ENCODE measurements around the gene SDK1.

The SDK1 gene

DNA sequence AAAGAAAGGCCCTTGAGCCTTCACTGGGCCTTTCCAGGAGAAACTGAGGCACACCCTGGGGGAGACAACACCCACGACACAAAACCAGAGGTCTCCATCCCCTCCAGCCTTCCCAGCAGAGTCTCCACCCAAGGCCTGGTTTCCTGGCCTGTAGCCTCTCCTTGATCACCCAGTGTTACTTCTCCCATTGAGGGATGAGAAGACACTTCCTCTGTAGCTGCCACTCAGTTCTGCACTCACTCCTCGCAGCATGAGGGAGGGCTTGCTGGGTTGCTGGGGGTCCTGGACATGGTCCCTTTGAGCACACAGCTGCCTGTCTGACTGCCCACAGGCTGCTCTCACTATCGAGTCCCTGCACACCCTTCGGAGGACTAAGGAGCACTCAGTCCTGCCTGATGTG is 943.0 kb downstream of the SDK1 start:
- H3K4me3 ChIP-seq (ENCODE audit: low read depth, low read length): no peak overlapping the region
- H3K27ac ChIP-seq: no peak overlapping the region
- no peaks in the 10 kb centered on the region; the same call in 1 of the 2 replicates for H3K36me3 ChIP-seq
- H3K9me3 ChIP-seq (ENCODE audit: severe bottlenecking): no peaks in the 10 kb centered on the region
- H3K27me3 ChIP-seq (ENCODE audit: insufficient read depth, low read depth, severe bottlenecking): no peaks in the 10 kb centered on the region
- DNase-seq: no peak
- TF ChIP-seq, protein P1, sequence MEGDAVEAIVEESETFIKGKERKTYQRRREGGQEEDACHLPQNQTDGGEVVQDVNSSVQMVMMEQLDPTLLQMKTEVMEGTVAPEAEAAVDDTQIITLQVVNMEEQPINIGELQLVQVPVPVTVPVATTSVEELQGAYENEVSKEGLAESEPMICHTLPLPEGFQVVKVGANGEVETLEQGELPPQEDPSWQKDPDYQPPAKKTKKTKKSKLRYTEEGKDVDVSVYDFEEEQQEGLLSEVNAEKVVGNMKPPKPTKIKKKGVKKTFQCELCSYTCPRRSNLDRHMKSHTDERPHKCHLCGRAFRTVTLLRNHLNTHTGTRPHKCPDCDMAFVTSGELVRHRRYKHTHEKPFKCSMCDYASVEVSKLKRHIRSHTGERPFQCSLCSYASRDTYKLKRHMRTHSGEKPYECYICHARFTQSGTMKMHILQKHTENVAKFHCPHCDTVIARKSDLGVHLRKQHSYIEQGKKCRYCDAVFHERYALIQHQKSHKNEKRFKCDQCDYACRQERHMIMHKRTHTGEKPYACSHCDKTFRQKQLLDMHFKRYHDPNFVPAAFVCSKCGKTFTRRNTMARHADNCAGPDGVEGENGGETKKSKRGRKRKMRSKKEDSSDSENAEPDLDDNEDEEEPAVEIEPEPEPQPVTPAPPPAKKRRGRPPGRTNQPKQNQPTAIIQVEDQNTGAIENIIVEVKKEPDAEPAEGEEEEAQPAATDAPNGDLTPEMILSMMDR (IDR thresholded peaks at IDR 0.05; ENCODE audit: low read depth, low read length): no peak

DNA sequence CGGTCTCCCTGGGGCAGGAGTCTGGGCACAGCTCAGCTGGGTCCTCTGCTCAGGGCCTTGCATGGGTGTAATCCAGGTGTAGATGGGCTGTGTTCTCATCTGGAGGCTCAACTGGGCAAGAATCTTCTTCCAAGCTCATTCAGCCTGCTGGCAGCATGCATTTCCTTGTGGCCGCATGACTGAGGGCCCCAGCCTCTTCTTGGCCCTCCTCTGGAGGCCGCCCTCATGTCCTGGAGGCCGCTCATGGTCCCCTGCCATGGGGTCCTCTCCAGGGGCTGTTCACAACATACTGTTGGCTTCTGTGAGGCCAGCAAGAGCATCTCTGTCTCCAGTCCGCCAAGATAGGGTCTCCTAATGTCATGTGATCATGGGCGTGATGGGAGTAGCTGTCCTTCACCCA is 943.6 kb downstream of the SDK1 start:
- Histone ChIP-seq H3K36me3 (no peaks in the 10 kb centered on the region; the same call in 1 of the 2 replicates), H3K27me3 (ENCODE audit: insufficient read depth, low read depth, severe bottlenecking) (no peaks in the 10 kb centered on the region), H3K4me3 (ENCODE audit: low read depth, low read length) (no peak overlapping the region), H3K27ac (no peak overlapping the region), H3K9me3 (ENCODE audit: severe bottlenecking) (no peaks in the 10 kb centered on the region)
- TF ChIP-seq, protein P1 (IDR thresholded peaks at IDR 0.05; ENCODE audit: low read depth, low read length): no peak
- no peak for DNase-seq

DNA sequence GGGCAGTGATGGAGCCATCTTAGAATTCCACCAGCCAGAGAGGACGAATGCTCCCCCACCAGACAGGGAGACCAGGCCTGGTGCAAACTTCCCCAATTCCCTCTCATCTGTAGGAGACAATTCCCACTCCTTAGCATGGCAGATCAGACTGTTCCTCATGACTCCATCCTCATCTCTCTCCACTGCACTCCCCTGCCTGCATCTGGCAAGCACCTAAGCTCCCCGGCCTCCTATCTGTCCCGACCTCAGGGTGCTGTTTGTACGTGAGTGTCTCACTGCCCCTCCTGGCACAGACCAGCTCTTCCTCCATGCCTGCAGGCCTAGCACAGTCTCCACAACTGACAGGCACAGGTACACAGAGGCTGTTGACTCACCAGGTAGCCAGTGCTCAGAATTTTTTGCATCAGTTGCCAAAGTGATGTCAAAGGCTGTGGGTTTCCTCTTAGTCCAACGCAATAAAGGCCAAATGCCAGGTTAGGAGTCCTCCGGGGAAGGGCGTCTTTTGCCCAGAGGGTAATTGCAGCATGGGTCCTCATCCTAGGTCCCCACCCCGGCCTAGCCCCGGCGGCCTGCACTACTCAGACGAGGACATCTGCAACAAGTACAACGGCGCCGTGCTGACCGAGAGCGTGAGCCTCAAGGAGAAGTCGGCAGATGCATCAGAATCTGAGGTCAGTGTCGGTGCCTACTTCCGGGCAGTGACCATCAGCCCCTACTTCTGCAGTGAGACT is 944.2 kb downstream of the SDK1 start:
- H3K36me3 ChIP-seq: no peaks in the 10 kb centered on the region; the same call in 1 of the 2 replicates
- H3K4me3 ChIP-seq (ENCODE audit: low read depth, low read length): no peak overlapping the region
- no peak overlapping the region for H3K27ac ChIP-seq
- H3K27me3 ChIP-seq (ENCODE audit: insufficient read depth, low read depth, severe bottlenecking): no peaks in the 10 kb centered on the region
- TF ChIP-seq, protein P1 (IDR thresholded peaks at IDR 0.05; ENCODE audit: low read depth, low read length): no peak
- no peak for DNase-seq
- H3K9me3 ChIP-seq (ENCODE audit: severe bottlenecking): no peaks in the 10 kb centered on the region

DNA sequence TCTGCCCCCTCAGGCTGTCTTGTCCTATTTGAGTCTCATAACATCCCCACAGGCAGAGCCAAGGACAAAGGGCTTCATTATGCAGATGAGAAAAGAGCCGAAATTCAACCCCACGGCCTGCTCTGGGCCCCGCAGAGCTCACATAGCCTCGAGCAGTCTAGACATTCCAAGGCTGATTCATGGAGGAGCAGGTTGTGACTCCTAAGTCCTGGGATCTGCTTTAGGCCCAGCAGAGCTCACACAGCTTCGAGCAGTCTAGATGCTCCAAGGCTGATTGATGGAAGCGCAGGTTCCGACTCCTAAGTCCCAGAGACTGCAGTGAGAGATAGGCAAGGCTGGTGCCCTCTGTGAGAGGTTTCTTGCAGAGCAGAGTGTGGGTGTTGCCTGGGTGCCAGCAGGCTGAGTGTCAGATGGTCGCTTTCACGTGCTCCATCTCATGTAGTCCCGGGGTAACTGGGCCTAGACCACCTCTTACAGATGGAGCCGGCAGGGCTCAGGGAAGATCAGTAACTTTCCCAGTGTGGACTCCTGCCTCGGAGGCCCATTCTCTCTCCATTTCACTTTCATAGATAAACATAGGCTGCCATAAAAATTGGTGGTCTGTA is 944.9 kb downstream of the SDK1 start:
- Histone ChIP-seq H3K27ac (no peak overlapping the region), H3K9me3 (ENCODE audit: severe bottlenecking) (no peaks in the 10 kb centered on the region), H3K4me3 (ENCODE audit: low read depth, low read length) (no peak overlapping the region), H3K27me3 (ENCODE audit: insufficient read depth, low read depth, severe bottlenecking) (no peaks in the 10 kb centered on the region), H3K36me3 (no peaks in the 10 kb centered on the region; the same call in 1 of the 2 replicates)
- no peak for DNase-seq
- TF ChIP-seq, protein P1 (IDR thresholded peaks at IDR 0.05; ENCODE audit: low read depth, low read length): no peak

DNA sequence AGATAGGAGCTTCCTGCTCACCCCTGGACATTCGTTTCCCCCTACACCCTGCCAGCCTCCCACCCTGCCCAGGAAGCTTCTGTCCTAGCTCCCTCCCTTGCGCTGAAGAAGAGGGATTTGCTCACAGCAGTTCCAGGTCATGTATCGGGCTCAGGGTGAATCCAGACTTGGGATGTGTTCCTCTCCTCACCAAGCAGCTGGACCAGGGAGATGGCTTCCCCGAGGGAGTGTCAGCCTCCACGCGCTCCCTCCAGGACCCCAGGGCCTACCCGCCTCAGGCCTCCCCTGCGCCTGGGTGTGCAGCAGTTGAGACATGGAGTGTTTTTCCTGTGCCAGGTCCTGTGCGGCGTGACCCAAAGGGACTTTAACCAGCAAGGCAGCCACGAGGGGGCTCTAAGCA is 945.5 kb downstream of the SDK1 start:
- no peak overlapping the region for H3K27ac ChIP-seq
- no peaks in the 10 kb centered on the region for H3K27me3 ChIP-seq (ENCODE audit: insufficient read depth, low read depth, severe bottlenecking)
- H3K36me3 ChIP-seq: no peaks in the 10 kb centered on the region; the same call in 1 of the 2 replicates
- no peak overlapping the region for H3K4me3 ChIP-seq (ENCODE audit: low read depth, low read length)
- TF ChIP-seq, protein P1 (IDR thresholded peaks at IDR 0.05; ENCODE audit: low read depth, low read length): no peak
- DNase-seq: no peak
- no peaks in the 10 kb centered on the region for H3K9me3 ChIP-seq (ENCODE audit: severe bottlenecking)
